Liver (tissue), 9 donors: ENCODE measurements around the gene GATA5. TPM values are rescaled to one million over a fixed set of nuclear protein-coding genes. Genes with fewer than 3 reads are reported as not detected.

ENCODE experiments used
- DNase-seq: peaks from one replicate; pipeline ENCODE4 v3.0.0-alpha.2; 2017; ENCODE audit warnings: low spot score
- H3K27ac ChIP-seq, 2 donors: one replicate each; pipeline ENCODE4 v1.7.0; 2013; ENCODE audit warnings: inconsistent platforms in 2 of 2, low read length in 2 of 2, control low read depth in 1 of 2, low read depth in 1 of 2, mild to moderate bottlenecking in 1 of 2
- H3K27me3 ChIP-seq, 4 donors: one replicate each; pipeline versions ENCODE4 v1.6.1 to v1.7.0; 2013; ENCODE audit warnings: low read length in 3 of 4, inconsistent platforms in 1 of 4, mild to moderate bottlenecking in 1 of 4, moderate library complexity in 1 of 4; ENCODE audit not compliant: control insufficient read depth in 4 of 4, insufficient read depth in 4 of 4
- H3K36me3 ChIP-seq, 4 donors: one replicate each; pipeline versions ENCODE4 v1.6.1 to v1.7.0; 2013; ENCODE audit warnings: low read length in 3 of 4, mild to moderate bottlenecking in 3 of 4, low read depth in 1 of 4, moderate library complexity in 1 of 4; ENCODE audit not compliant: control insufficient read depth in 4 of 4, insufficient read depth in 3 of 4
- H3K4me1 ChIP-seq, 4 donors: one replicate each; pipeline versions ENCODE4 v1.6.1 to v1.7.0; 2013; ENCODE audit warnings: low read length in 3 of 4, mild to moderate bottlenecking in 3 of 4, moderate library complexity in 1 of 4; ENCODE audit not compliant: control insufficient read depth in 4 of 4, insufficient read depth in 4 of 4
- H3K4me3 ChIP-seq, 3 donors: one replicate each; pipeline versions ENCODE4 v1.6.1 to v1.7.0; 2013; ENCODE audit warnings: low read length in 3 of 3, control low read depth in 1 of 3, low read depth in 1 of 3, mild to moderate bottlenecking in 1 of 3
- H3K9ac ChIP-seq, 2 donors: one replicate each; pipeline ENCODE4 v1.7.0; 2013; ENCODE audit warnings: low read length in 2 of 2, mild to moderate bottlenecking in 2 of 2, moderate library complexity in 2 of 2, control low read depth in 1 of 2, low read depth in 1 of 2
- H3K9me3 ChIP-seq, 4 donors: one replicate each; pipeline versions ENCODE4 v1.6.1 to v1.7.0; 2013; ENCODE audit warnings: low read length in 3 of 4; ENCODE audit not compliant: control insufficient read depth in 4 of 4
- FOXA1 ChIP-seq: IDR thresholded peaks from 2 replicates; pipeline ENCODE4 v1.6.1; 2016; ENCODE audit warnings: antibody characterized with exemption
- RXRA ChIP-seq, 2 donors: IDR thresholded peaks; 2 replicates each; pipeline ENCODE4 v1.6.1; 2017 to 2018; ENCODE audit warnings: antibody characterized with exemption in 2 of 2, mild to moderate bottlenecking in 1 of 2
- TAF1 ChIP-seq: conservative IDR thresholded peaks from 2 replicates; pipeline ENCODE4 v1.6.1; 2016; ENCODE audit warnings: antibody characterized with exemption, mild to moderate bottlenecking
- WGBS: extraction: QIAGEN DNeasy Blood & Tissue Kit; methylation state at CpG from one replicate; pipeline ENCODE4 v1.1.7; 2013; 5-methylcytosine and 5-hydroxymethylcytosine counted together
- polyA plus RNA-seq, 2 donors: library from polyadenylated mRNA; stranded (reverse) in 1 of 2; unstranded in 1 of 2; fragments of 200-250 nt in 1 of 2; fragments of >200 nt in 1 of 2; fragmentation: Nextera tagmentation in 1 of 2; extraction: Ambion mirVana in 1 of 2; gene quantifications; one replicate each; pipeline versions ENCODE4 v1.2.1 to v1.2.3, GENCODE V29; 2013 to 2015
- total RNA-seq, 2 donors: library from RNA; depleted of rRNA; stranded (reverse); fragments of >200 nt; gene quantifications; one replicate each; pipeline ENCODE4 v1.2.3, GENCODE V29; 2014
- TF ChIP-seq, protein P1 (sequence below): IDR thresholded peaks from 2 replicates; pipeline ENCODE4 v1.6.1; 2016; ENCODE audit warnings: antibody characterized with exemption
- TF ChIP-seq, protein P2 (sequence below): IDR thresholded peaks from 2 replicates; pipeline ENCODE4 v1.6.1; 2016; ENCODE audit warnings: antibody characterized with exemption, mild to moderate bottlenecking
- TF ChIP-seq, protein P3 (sequence below): fragments of 150-350 bp; IDR thresholded peaks from 2 replicates; pipeline ENCODE4 v1.5.1; 2017; ENCODE audit warnings: improper control_type of control experiment, low read depth, low read length; ENCODE audit not compliant: missing input control
- donor health status: healthy.
- donor health status: healthy.
- donor health status: healthy.
- donor health status: healthy.
- donor health status: healthy.

Gene GATA5
- total and polyA plus RNA-seq, 4 donors = 0.25 to 6.1 (median 0.34) TPM

DNA sequence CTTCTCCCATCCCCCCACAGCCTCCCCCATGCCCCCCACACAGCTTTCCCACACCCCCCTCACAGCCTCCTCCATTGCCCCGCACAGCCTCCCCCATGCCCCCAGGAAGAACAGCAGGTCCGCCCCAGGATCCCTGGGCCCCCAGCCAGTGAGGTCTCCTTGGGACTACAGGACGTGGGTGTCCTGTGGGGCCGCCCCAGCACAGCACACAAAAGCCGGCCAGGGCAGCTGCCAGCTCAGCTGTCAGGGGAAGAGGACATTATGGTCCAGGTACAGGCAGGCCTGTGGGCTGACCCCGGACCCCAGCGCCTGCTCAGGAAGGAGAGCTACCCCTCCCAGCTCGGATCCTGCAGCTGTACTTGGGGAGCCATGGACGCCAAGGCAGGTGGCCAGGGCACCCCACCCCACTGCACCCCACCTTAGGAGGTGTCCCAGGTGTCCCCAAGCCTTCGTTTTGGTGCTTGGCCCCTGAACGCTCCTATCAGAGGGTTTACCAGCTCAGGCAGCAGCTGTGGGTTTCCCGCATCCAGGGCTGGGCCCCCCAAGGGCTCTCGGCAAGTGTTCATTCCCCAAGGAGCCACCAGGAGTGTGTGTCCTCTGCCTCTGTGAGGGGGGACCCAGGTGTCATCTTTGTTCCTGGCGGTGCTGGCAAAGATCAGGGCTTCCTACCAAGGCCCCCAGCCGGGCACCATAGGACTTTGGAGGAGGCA is 42.3 kb upstream of the GATA5 start:
- no peak for DNase-seq
- no peak overlapping the region for H3K9ac ChIP-seq
- H3K9me3 ChIP-seq = no peaks in the 10 kb centered on the region
- H3K36me3 ChIP-seq = no peaks in the 10 kb centered on the region
- peaks cover 0 to 8% (median 0%) of the 10 kb centered on the region in 4 donors for H3K27me3 ChIP-seq
- TF ChIP-seq RXRA (IDR thresholded peaks at IDR 0.05) (no peak), FOXA1 (no peak)
- H3K4me3 ChIP-seq = no peak overlapping the region
- H3K4me1 ChIP-seq = no peaks in the 10 kb centered on the region
- WGBS = 76% methylated on average over 15 of the region's 15 CpGs
- no peak overlapping the region for H3K27ac ChIP-seq

DNA sequence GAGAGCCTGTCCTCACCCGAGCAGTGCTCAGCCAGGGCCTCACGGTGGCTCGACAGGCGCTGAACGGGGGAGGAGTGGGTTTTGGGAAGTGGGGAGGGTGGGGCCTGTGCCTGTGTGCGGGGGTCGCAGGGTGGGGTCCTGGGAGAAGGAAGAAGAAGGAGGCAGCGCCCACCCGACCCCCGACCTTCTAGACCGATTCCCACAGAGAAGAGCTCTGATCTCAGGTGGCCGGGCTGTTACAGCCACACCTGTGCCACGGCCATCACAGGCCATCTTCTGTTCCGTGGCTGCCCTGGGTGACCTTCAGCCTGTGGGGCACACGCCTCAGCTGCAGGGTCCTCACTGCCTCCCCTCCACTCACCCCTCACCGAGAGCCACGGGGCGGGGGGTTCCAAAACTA is 41.4 kb upstream of the GATA5 start:
- TF ChIP-seq, protein P1, sequence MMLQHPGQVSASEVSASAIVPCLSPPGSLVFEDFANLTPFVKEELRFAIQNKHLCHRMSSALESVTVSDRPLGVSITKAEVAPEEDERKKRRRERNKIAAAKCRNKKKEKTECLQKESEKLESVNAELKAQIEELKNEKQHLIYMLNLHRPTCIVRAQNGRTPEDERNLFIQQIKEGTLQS = no peak
- TF ChIP-seq TAF1 = no peak
- DNase-seq = no peak
- H3K4me3 ChIP-seq = no peak overlapping the region
- peaks cover 0 to 8% (median 0%) of the 10 kb centered on the region in 4 donors for H3K27me3 ChIP-seq
- 71% methylated on average over 18 of the region's 18 CpGs for WGBS
- no peak overlapping the region for H3K27ac ChIP-seq
- no peak overlapping the region for H3K9ac ChIP-seq
- H3K9me3 ChIP-seq = no peaks in the 10 kb centered on the region
- H3K4me1 ChIP-seq = no peaks in the 10 kb centered on the region
- H3K36me3 ChIP-seq = no peaks in the 10 kb centered on the region

DNA sequence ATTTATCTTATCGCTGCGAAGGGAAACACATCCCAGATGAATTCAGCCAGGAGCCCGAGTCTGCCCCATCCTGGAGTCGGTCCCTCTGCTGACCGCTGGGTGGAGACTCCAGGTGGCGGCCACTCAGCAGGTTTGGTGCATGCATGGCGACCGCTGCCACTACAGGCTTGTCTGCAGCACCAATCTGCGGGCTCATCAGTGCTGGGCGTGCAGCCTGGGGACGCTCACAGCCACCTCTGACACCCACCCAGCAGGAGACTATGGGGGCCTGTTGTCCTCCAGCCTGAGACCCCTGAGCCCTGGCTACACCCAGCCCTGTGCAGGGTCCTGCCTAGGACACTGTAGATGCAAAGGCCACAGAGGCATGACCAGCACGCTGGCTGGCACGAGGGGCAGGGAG is 40.5 kb upstream of the GATA5 start:
- DNase-seq = no peak
- peaks cover 0 to 8% (median 0%) of the 10 kb centered on the region in 4 donors for H3K27me3 ChIP-seq
- H3K4me3 ChIP-seq = no peak overlapping the region
- H3K9ac ChIP-seq = no peak overlapping the region
- H3K4me1 ChIP-seq = no peaks in the 10 kb centered on the region
- 67% methylated on average over 13 of the region's 13 CpGs for WGBS
- no peaks in the 10 kb centered on the region for H3K9me3 ChIP-seq
- TF ChIP-seq, protein P2, sequence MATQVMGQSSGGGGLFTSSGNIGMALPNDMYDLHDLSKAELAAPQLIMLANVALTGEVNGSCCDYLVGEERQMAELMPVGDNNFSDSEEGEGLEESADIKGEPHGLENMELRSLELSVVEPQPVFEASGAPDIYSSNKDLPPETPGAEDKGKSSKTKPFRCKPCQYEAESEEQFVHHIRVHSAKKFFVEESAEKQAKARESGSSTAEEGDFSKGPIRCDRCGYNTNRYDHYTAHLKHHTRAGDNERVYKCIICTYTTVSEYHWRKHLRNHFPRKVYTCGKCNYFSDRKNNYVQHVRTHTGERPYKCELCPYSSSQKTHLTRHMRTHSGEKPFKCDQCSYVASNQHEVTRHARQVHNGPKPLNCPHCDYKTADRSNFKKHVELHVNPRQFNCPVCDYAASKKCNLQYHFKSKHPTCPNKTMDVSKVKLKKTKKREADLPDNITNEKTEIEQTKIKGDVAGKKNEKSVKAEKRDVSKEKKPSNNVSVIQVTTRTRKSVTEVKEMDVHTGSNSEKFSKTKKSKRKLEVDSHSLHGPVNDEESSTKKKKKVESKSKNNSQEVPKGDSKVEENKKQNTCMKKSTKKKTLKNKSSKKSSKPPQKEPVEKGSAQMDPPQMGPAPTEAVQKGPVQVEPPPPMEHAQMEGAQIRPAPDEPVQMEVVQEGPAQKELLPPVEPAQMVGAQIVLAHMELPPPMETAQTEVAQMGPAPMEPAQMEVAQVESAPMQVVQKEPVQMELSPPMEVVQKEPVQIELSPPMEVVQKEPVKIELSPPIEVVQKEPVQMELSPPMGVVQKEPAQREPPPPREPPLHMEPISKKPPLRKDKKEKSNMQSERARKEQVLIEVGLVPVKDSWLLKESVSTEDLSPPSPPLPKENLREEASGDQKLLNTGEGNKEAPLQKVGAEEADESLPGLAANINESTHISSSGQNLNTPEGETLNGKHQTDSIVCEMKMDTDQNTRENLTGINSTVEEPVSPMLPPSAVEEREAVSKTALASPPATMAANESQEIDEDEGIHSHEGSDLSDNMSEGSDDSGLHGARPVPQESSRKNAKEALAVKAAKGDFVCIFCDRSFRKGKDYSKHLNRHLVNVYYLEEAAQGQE = no peak
- TF ChIP-seq, protein P3, sequence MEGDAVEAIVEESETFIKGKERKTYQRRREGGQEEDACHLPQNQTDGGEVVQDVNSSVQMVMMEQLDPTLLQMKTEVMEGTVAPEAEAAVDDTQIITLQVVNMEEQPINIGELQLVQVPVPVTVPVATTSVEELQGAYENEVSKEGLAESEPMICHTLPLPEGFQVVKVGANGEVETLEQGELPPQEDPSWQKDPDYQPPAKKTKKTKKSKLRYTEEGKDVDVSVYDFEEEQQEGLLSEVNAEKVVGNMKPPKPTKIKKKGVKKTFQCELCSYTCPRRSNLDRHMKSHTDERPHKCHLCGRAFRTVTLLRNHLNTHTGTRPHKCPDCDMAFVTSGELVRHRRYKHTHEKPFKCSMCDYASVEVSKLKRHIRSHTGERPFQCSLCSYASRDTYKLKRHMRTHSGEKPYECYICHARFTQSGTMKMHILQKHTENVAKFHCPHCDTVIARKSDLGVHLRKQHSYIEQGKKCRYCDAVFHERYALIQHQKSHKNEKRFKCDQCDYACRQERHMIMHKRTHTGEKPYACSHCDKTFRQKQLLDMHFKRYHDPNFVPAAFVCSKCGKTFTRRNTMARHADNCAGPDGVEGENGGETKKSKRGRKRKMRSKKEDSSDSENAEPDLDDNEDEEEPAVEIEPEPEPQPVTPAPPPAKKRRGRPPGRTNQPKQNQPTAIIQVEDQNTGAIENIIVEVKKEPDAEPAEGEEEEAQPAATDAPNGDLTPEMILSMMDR = peak; percentile 16
- no peak overlapping the region for H3K27ac ChIP-seq
- no peaks in the 10 kb centered on the region for H3K36me3 ChIP-seq
